ENCODE measurements around the gene KIF23.
"Not testable (repeated sequence)": the region's sequence is repeated elsewhere in the genome, so short reads cannot be mapped to it uniquely, and the experiment has no call there.

GRCh38 chr15:69382176-69382575 is 32.0 kb upstream of the KIF23 start:
- TF ChIP-seq CTCF, POLR2AphosphoS5 (IDR thresholded peaks at IDR 0.05): not testable (repeated sequence)
